ENCODE measurements around the gene FASTKD1.

GRCh38 chr2:169565686-169566085 is 8.0 kb downstream of the FASTKD1 start:
- TF ChIP-seq CTCF (IDR thresholded peaks at IDR 0.05): no peak
- no peak for TF ChIP-seq POLR2A (IDR thresholded peaks at IDR 0.05)
